ENCODE results near the gene BCL11B. TPM values are rescaled to one million over a fixed set of nuclear protein-coding genes. Genes with fewer than 3 reads are reported as not detected.
A peak's percentile ranks its signal among the peaks of the same experiment; 100 is the strongest.

BCL11B gene
- total and polyA plus RNA-seq, 4 experiments from 2014 or later, result 2.6 to 165 (median 87.3) TPM

DNA sequence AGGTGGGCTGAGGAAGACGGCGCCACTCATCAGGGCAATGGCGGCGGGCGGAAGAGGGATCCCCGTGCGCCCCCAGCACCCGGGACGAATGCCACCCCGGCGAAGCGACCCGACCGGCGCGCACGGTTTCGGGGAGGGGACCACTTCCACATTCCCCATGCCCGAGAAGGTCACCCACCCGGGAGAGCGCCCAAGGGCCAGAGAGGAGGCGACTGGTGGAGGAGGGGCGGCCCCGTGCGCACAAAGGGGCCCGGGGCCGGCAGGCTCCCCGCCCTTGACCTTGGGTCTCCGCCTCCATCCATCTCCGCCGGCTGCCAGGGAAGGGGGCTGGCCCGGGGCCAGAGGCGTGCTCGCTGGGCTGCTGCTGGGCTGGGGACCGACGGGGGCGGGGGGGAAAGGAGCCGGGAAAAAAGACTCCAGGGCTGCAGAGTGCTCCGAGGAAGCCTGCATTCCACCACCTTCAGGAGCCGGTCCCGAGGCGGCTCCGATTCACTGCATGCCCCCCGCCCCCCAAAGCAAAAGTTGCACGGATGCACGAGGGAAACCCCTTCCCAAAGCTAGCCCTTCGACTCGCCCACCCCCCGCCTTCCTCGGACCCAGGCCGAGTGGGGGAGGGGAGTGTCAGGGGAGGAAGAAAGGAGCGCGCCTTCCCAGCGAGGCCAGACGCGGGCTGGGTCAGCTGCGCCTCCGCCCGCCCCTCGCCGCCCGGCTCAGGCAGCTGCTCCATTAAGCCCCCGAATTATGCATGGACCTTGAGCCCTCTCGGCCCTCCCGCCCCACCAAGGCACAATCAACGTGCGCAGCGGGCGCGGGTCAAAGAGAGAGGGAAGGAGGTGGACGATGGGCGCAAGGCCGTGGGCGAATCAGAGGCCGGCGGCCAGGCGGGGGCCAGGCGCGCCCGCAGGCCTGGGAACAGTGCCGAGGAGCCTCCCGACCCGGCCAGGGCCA is 26.2 kb downstream of the BCL11B start:
- Histone ChIP-seq H3K27ac (ENCODE audit: low read depth, low read length) (peak overlapping the region; percentile 98), H3K27me3 (ENCODE audit: insufficient read depth, low read length) (no peaks in the 10 kb centered on the region), H3K4me3 (ENCODE audit: low read length in 2 of 2) (peak overlapping the region in 1 of 2 donors; percentile 60), H3K4me1 (ENCODE audit: insufficient read depth, low read length) (peaks cover 91% of the 10 kb centered on the region), H3K36me3 (ENCODE audit: insufficient read depth, low read length) (peaks cover 16% of the 10 kb centered on the region), H3K9me3 (ENCODE audit: control insufficient read depth in 1 of 2, low read length in 2 of 2) (no peaks in the 10 kb centered on the region)
- Mint-ChIP-seq H3K9me3 (peaks cover 0 to 19% (median 0%) of the 10 kb centered on the region in 8 donors), H3K27ac (peak overlapping the region; percentile 98 to 99 (median 99)), H3K4me3 (peak overlapping the region; percentile 86 to 99 (median 90)), H3K4me1 (peaks cover 63 to 89% (median 78%) of the 10 kb centered on the region in 4 donors), H3K36me3 (peaks cover 37 to 76% of the 10 kb centered on the region in 2 donors), H3K27me3 (no peaks in the 10 kb centered on the region)
- POLR2A ChIA-PET (ENCODE audit: partially characterized antibody), result interaction anchor here (0.9 to 87.2 kb wide), 6 partner anchors 1 to 1537 kb away, joined by 3 to 6015 read pairs (median 6); partner anchors contain the start of gene BCL11B
- CTCF ChIA-PET (ENCODE audit: partially characterized antibody), result interaction anchor here (2.1 to 12.8 kb wide), 4 partner anchors 8 to 19 kb away, joined by 13 to 181 read pairs (median 21); no protein-coding TSS in a partner anchor
- intact Hi-C loops (cut with micrococcal nuclease), result loop anchor here (2.0 kb wide), 1 partner anchor 15 kb away; no protein-coding TSS in a partner anchor
- DNase-seq, result peak in 1 of 5 donors; percentile 35

GRCh38 chr14:99244941-99245563 is 26.9 kb downstream of the BCL11B start:
- H3K36me3 ChIP-seq (ENCODE audit: insufficient read depth, low read length), result peaks cover 16% of the 10 kb centered on the region
- H3K4me1 Mint-ChIP-seq, result peaks cover 64 to 89% (median 79%) of the 10 kb centered on the region in 4 donors
- DNase-seq, result peak in 1 of 5 donors; percentile 1

GRCh38 chr14:99244367-99244901 is 27.6 kb downstream of the BCL11B start:
- peaks cover 91% of the 10 kb centered on the region for H3K4me1 ChIP-seq (ENCODE audit: insufficient read depth, low read length)
- H3K27ac ChIP-seq (ENCODE audit: low read depth, low read length), result peak overlapping the region; percentile 98
- Mint-ChIP-seq H3K27me3 (no peaks in the 10 kb centered on the region), H3K27ac (peak overlapping the region; percentile 98 to 99 (median 99)), H3K4me3 (peak overlapping the region; percentile 86 to 99 (median 90)), H3K9me3 (peaks cover 0 to 19% (median 0%) of the 10 kb centered on the region in 8 donors), H3K4me1 (peaks cover 67 to 89% (median 80%) of the 10 kb centered on the region in 4 donors), H3K36me3 (peaks cover 37 to 77% of the 10 kb centered on the region in 2 donors)
- ChIA-PET CTCF (ENCODE audit: partially characterized antibody) (interaction anchor here (1.3 to 12.8 kb wide), 6 partner anchors 10 to 55 kb away, joined by 4 to 181 read pairs (median 14); partner anchors contain the start of gene BCL11B), POLR2A (ENCODE audit: partially characterized antibody) (interaction anchor here (0.7 to 87.2 kb wide), 9 partner anchors 0 to 1267 kb away, joined by 3 to 6015 read pairs (median 4); partner anchors contain the start of gene BCL11B)
- no peak for DNase-seq
- H3K4me3 ChIP-seq (ENCODE audit: low read length in 2 of 2), result peak overlapping the region; percentile 13 to 60
- H3K9me3 ChIP-seq (ENCODE audit: control insufficient read depth in 1 of 2, low read length in 2 of 2), result no peaks in the 10 kb centered on the region
- intact Hi-C loops (cut with micrococcal nuclease), result loop anchor here (1.0 kb wide), 1 partner anchor 11 kb away; no protein-coding TSS in a partner anchor
- peaks cover 14% of the 10 kb centered on the region for H3K36me3 ChIP-seq (ENCODE audit: insufficient read depth, low read length)
- no peaks in the 10 kb centered on the region for H3K27me3 ChIP-seq (ENCODE audit: insufficient read depth, low read length)

More at GRCh38 chr14:99244941-99245563, 26.9 kb downstream of the BCL11B start:
- intact Hi-C loops (cut with micrococcal nuclease), result loop anchor here (1.0 kb wide), 1 partner anchor 10 kb away; no protein-coding TSS in a partner anchor
- Histone ChIP-seq H3K27ac (ENCODE audit: low read depth, low read length) (peak overlapping the region; percentile 98), H3K4me1 (ENCODE audit: insufficient read depth, low read length) (peaks cover 91% of the 10 kb centered on the region), H3K4me3 (ENCODE audit: low read length in 2 of 2) (peak overlapping the region; percentile 13 to 60), H3K27me3 (ENCODE audit: insufficient read depth, low read length) (no peaks in the 10 kb centered on the region), H3K9me3 (ENCODE audit: control insufficient read depth in 1 of 2, low read length in 2 of 2) (no peaks in the 10 kb centered on the region)
- Mint-ChIP-seq H3K27ac (peak overlapping the region; percentile 98 to 99 (median 99)), H3K9me3 (peaks cover 0 to 19% (median 0%) of the 10 kb centered on the region in 8 donors), H3K36me3 (peaks cover 36 to 76% of the 10 kb centered on the region in 2 donors), H3K4me3 (peak overlapping the region; percentile 86 to 99 (median 90)), H3K27me3 (no peaks in the 10 kb centered on the region)
- CTCF ChIA-PET (ENCODE audit: partially characterized antibody), result interaction anchor here (1.3 to 12.8 kb wide), 6 partner anchors 9 to 56 kb away, joined by 4 to 181 read pairs (median 14); partner anchors contain the start of gene BCL11B
- POLR2A ChIA-PET (ENCODE audit: partially characterized antibody), result interaction anchor here (0.7 to 87.2 kb wide), 9 partner anchors 0 to 1267 kb away, joined by 3 to 6015 read pairs (median 4); partner anchors contain the start of gene BCL11B

- H3K27ac Mint-ChIP-seq, result peak overlapping the region; percentile 98 to 99 (median 99)
- ChIA-PET CTCF (ENCODE audit: partially characterized antibody) (interaction anchor here (1.1 to 12.8 kb wide), 8 partner anchors 8 to 1102 kb away, joined by 4 to 181 read pairs (median 6); no protein-coding TSS in a partner anchor), POLR2A (ENCODE audit: partially characterized antibody) (interaction anchor here (0.9 to 87.2 kb wide), 6 partner anchors 2 to 1265 kb away, joined by 3 to 6015 read pairs (median 6); partner anchors contain the start of gene BCL11B)
- peak; percentile 76 to 85 (median 76) for DNase-seq
- H3K4me3 Mint-ChIP-seq, result peak overlapping the region; percentile 86 to 99 (median 90)
- H3K27me3 Mint-ChIP-seq, result no peaks in the 10 kb centered on the region
- H3K36me3 Mint-ChIP-seq, result peaks cover 37 to 78% of the 10 kb centered on the region in 2 donors
- Histone ChIP-seq H3K4me1 (ENCODE audit: insufficient read depth, low read length) (peaks cover 91% of the 10 kb centered on the region), H3K27ac (ENCODE audit: low read depth, low read length) (peak overlapping the region; percentile 98), H3K36me3 (ENCODE audit: insufficient read depth, low read length) (peaks cover 16% of the 10 kb centered on the region), H3K9me3 (ENCODE audit: control insufficient read depth in 1 of 2, low read length in 2 of 2) (no peaks in the 10 kb centered on the region), H3K27me3 (ENCODE audit: insufficient read depth, low read length) (no peaks in the 10 kb centered on the region), H3K4me3 (ENCODE audit: low read length in 2 of 2) (peak overlapping the region; percentile 37 to 60)
- intact Hi-C loops (cut with micrococcal nuclease), result loop anchor here (1.0 kb wide), 2 partner anchors 8 to 18 kb away; no protein-coding TSS in a partner anchor
- H3K4me1 Mint-ChIP-seq, result peaks cover 68 to 89% (median 80%) of the 10 kb centered on the region in 4 donors
- peaks cover 0 to 19% (median 0%) of the 10 kb centered on the region in 8 donors for H3K9me3 Mint-ChIP-seq
These were observed 28.9 kb downstream of the BCL11B start for GRCh38 chr14:99242816-99243721.

- Histone ChIP-seq H3K36me3 (ENCODE audit: insufficient read depth, low read length) (peaks cover 17% of the 10 kb centered on the region), H3K27me3 (ENCODE audit: insufficient read depth, low read length) (no peaks in the 10 kb centered on the region), H3K27ac (ENCODE audit: low read depth, low read length) (peak overlapping the region; percentile 98), H3K4me1 (ENCODE audit: insufficient read depth, low read length) (peaks cover 91% of the 10 kb centered on the region), H3K4me3 (ENCODE audit: low read length in 2 of 2) (peak overlapping the region; percentile 37 to 60), H3K9me3 (ENCODE audit: control insufficient read depth in 1 of 2, low read length in 2 of 2) (no peaks in the 10 kb centered on the region)
- Mint-ChIP-seq H3K27ac (peak overlapping the region; percentile 98 to 99 (median 99)), H3K36me3 (peaks cover 40 to 78% of the 10 kb centered on the region in 2 donors), H3K27me3 (no peaks in the 10 kb centered on the region), H3K4me1 (peaks cover 73 to 89% (median 80%) of the 10 kb centered on the region in 4 donors), H3K9me3 (peaks cover 0 to 19% (median 0%) of the 10 kb centered on the region in 8 donors), H3K4me3 (peak overlapping the region; percentile 86 to 99 (median 90))
- intact Hi-C loops (cut with micrococcal nuclease), result no loop called here
- CTCF ChIA-PET (ENCODE audit: partially characterized antibody), result interaction anchor here (0.8 to 12.8 kb wide), 15 partner anchors 9 to 1264 kb away, joined by 3 to 181 read pairs (median 5); no protein-coding TSS in a partner anchor
- DNase-seq, result no peak
- POLR2A ChIA-PET (ENCODE audit: partially characterized antibody), result interaction anchor here (0.7 to 87.2 kb wide), 7 partner anchors 2 to 1264 kb away, joined by 3 to 6015 read pairs (median 7); partner anchors contain the start of gene BCL11B
These were observed 29.8 kb downstream of the BCL11B start for GRCh38 chr14:99242238-99242637.
